ENCODE measurements around the gene PLP1. TPM values are rescaled to one million over a fixed set of nuclear protein-coding genes. Genes with fewer than 3 reads are reported as not detected.
"Not testable (repeated sequence)": the region's sequence is repeated elsewhere in the genome, so short reads cannot be mapped to it uniquely, and the experiment has no call there.

PLP1 gene
- total RNA-seq, 1 donor from 2014 or later, result 0.59 TPM

- H3K27ac ChIP-seq, result no peak overlapping the region
- TF ChIP-seq CTCF (IDR thresholded peaks at IDR 0.05), result no peak
- no peaks in the 10 kb centered on the region for H3K9me3 ChIP-seq
- H3K36me3 ChIP-seq, result no peaks in the 10 kb centered on the region
- H3K4me1 ChIP-seq, result no peaks in the 10 kb centered on the region
- no peak for ATAC-seq
- no peak overlapping the region for H3K4me3 ChIP-seq
- intact Hi-C loops (cut with DNase I), result no loop called here
- DNase-seq, result no peak
- no peaks in the 10 kb centered on the region for H3K27me3 ChIP-seq (ENCODE audit: low read depth)
Measured at GRCh38 chrX:103742339-103742738, 34.3 kb upstream of the PLP1 start.

DNA sequence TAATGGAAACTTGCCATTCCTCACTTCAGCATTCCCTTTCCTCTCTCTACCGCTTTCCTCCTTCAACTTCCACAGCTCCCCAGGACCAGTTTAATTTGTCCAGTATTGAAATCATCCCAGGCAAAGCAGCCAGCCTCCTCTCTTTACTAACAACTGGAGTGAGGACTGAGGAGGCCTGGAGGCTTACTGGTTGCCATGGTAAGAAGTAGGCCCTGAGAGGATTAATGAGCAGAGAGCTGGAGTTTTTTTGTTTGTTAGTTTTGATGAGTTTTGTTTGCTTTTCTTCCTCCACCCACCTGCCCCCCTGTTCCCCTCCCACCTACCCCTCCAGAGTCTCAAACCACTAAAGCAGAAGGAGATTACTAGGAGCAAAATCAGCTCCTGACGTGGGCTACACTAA lies 29.5 kb upstream of the PLP1 start:
- Histone ChIP-seq H3K27ac (no peak overlapping the region), H3K4me1 (no peaks in the 10 kb centered on the region), H3K27me3 (ENCODE audit: low read depth) (no peaks in the 10 kb centered on the region), H3K9me3 (no peaks in the 10 kb centered on the region), H3K4me3 (no peak overlapping the region), H3K36me3 (no peaks in the 10 kb centered on the region)
- ATAC-seq (no peak), DNase-seq (no peak)
- no peak for TF ChIP-seq CTCF (IDR thresholded peaks at IDR 0.05)
- intact Hi-C loops (cut with DNase I), result no loop called here

DNA sequence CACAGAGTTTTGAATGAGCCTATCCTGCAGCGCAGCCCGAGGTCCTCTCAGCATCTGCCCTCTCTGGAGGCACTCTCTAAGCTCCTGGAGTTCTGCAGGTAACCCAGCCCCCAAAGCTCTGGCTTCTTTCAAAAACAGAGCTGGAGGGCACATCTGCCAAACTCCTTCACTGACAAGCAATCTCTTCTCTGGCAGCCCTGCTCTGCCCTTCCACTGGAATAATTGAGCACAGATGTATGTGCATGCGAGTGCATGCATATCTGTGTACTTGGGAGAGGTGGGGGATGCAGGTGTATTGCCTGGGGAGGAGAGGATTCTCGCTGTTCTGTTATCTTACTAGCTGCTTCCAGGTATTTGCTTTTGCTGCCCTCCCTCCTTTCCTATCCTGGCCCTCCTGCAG lies 22.2 kb upstream of the PLP1 start:
- H3K27me3 ChIP-seq (ENCODE audit: low read depth), result no peaks in the 10 kb centered on the region
- no peaks in the 10 kb centered on the region for H3K4me1 ChIP-seq
- H3K27ac ChIP-seq, result no peak overlapping the region
- no peak for TF ChIP-seq CTCF (IDR thresholded peaks at IDR 0.05)
- H3K9me3 ChIP-seq, result no peaks in the 10 kb centered on the region
- intact Hi-C loops (cut with DNase I), result no loop called here
- H3K4me3 ChIP-seq, result no peak overlapping the region
- DNase-seq (no peak), ATAC-seq (no peak)
- H3K36me3 ChIP-seq, result no peaks in the 10 kb centered on the region

DNA sequence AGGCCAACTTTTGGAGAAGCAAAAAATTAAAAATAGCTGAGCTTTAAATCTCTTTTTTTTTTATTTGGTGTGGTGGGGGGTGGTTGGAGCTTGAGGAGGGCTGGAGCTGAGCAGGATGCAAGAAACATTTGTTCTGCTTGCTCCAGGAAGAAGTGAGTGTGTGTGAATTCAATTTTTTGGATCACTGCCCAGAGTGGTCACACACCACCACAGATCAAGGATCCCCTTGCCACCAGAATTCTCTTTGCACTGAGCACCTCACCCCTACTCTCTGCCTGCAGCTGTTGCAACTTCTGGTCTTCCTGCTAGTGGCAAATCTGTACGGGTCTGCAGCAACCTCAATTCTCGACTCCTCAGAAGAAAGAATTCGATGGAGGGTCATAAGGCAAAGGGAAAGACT lies 19.9 kb upstream of the PLP1 start:
- H3K27me3 ChIP-seq (ENCODE audit: low read depth), result no peaks in the 10 kb centered on the region
- no peak for TF ChIP-seq CTCF (IDR thresholded peaks at IDR 0.05)
- no peaks in the 10 kb centered on the region for H3K4me1 ChIP-seq
- no peaks in the 10 kb centered on the region for H3K36me3 ChIP-seq
- DNase-seq (no peak), ATAC-seq (no peak)
- no peak overlapping the region for H3K4me3 ChIP-seq
- no peaks in the 10 kb centered on the region for H3K9me3 ChIP-seq
- intact Hi-C loops (cut with DNase I), result no loop called here
- H3K27ac ChIP-seq, result no peak overlapping the region

DNA sequence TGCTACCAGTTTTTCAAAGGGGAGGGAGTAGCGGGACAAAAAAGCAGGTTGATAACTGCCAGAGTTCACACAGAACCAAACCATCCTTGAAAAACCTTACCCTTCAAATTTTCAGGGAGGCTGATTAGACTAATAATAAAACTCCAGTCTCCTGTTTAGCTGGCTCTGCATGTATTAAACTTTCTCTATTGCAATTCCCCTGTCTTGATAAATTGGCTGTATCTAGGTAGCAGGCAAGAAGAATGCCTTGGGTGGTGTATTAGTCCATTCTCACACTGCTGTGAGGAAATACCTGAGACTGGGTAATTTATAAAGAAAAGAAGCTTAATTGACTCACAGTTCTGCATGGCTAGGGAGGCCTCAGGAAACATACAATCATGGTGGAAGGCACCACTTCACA lies 18.1 kb upstream of the PLP1 start:
- ATAC-seq, result no peak
- H3K4me1 ChIP-seq, result no peaks in the 10 kb centered on the region
- intact Hi-C loops (cut with DNase I), result no loop called here

GRCh38 chrX:103763541-103763940 lies 13.1 kb upstream of the PLP1 start:
- not testable (repeated sequence) for ATAC-seq; H3K27me3 ChIP-seq (ENCODE audit: low read depth)

More for the DNA sequence above, 18.1 kb upstream of the PLP1 start:
- H3K9me3 ChIP-seq, result no peaks in the 10 kb centered on the region
- no peaks in the 10 kb centered on the region for H3K27me3 ChIP-seq (ENCODE audit: low read depth)
- no peak overlapping the region for H3K4me3 ChIP-seq
- DNase-seq, result no peak
- TF ChIP-seq CTCF (IDR thresholded peaks at IDR 0.05), result no peak
- H3K36me3 ChIP-seq, result no peaks in the 10 kb centered on the region
- H3K27ac ChIP-seq, result no peak overlapping the region

GRCh38 chrX:103766813-103767555 lies 9.7 kb upstream of the PLP1 start:
- H3K27me3 ChIP-seq (ENCODE audit: low read depth); ATAC-seq; H3K36me3 ChIP-seq; H3K4me1 ChIP-seq; H3K4me3 ChIP-seq; H3K9me3 ChIP-seq; intact Hi-C loops (cut with DNase I); H3K27ac ChIP-seq; DNase-seq: not testable (repeated sequence)

More at GRCh38 chrX:103763541-103763940, 13.1 kb upstream of the PLP1 start:
- H3K9me3 ChIP-seq; H3K4me1 ChIP-seq; DNase-seq; H3K36me3 ChIP-seq; intact Hi-C loops (cut with DNase I); H3K4me3 ChIP-seq; H3K27ac ChIP-seq: not testable (repeated sequence)
